K562 (cell line): Measurements from ENCODE around the gene TMEM45A. TPM values are rescaled to one million over a fixed set of nuclear protein-coding genes. Genes with fewer than 3 reads are reported as not detected.

Source experiments
- ATAC-seq: fragments of 200-7000 bp; cut with Tn5 transposase; 3 replicates; pipeline ENCODE4 v1.9.1; 2020; ENCODE audit warnings: moderate library complexity
- BruUV-seq: library from RNA; stranded (reverse); fragments of 400-500 nt; replicated peaks from 2 replicates; lab custom pipeline; 2021; lab: Mats Ljungman, UMichigan
- CTCF ChIA-PET: fragments of 300-600 bp; formaldehyde crosslinking; extraction: SDS; loops from one replicate; lab custom pipeline; 2021; ENCODE audit warnings: low intra/inter-chr PET ratio; lab: Yijun Ruan, JAX
- POLR2A ChIA-PET: fragments of 300-600, 350-650 bp; sonication (Branson Sonifier 250); formaldehyde crosslinking; extraction: SDS; loops from one replicate; lab custom pipeline; 2021; ENCODE audit warnings: antibody characterized with exemption, inconsistent platforms; lab: Yijun Ruan, JAX
- DNase-seq, 4 experiments: peaks; one replicate each; pipeline versions ENCODE4 v3.0.0 to v3.0.0-alpha.2; 2011 to 2018; ENCODE audit warnings: low spot score in 3 of 4, mixed read lengths in 3 of 4; ENCODE audit errors: extremely low read depth in 1 of 4
- FAIRE-seq: peaks from 2 replicates; lab custom pipeline; 2011; peaks lifted over from hg19 to GRCh38; lab: Jason Lieb, UNC
- H2AFZ ChIP-seq: 2 replicates; pipeline ENCODE4 v1.6.0; 2011; ENCODE audit warnings: low read depth, low read length, control low read depth, inconsistent platforms
- H3K27ac ChIP-seq: fragments of 200-600 bp; 3 replicates; pipeline ENCODE4 v1.8.0; 2011; ENCODE audit warnings: low read depth, mild to moderate bottlenecking, control low read depth, inconsistent platforms, low read length, moderate library complexity, mixed read lengths; ENCODE audit errors: extremely low read depth
- H3K27me3 ChIP-seq, 2 experiments: fragments of 300-600 bp in 1 of 2; 2 replicates in 1 of 2; 3 replicates in 1 of 2; pipeline versions ENCODE4 v1.6.0 to v1.8.0; 2011; ENCODE audit warnings: inconsistent platforms in 2 of 2, low read length in 2 of 2, mild to moderate bottlenecking in 1 of 2, mixed read lengths in 1 of 2, moderate library complexity in 1 of 2; ENCODE audit not compliant: control insufficient read depth in 2 of 2, insufficient read depth in 2 of 2
- H3K36me3 ChIP-seq: fragments of 300-600 bp; 3 replicates; pipeline ENCODE4 v1.8.0; 2011; ENCODE audit warnings: mild to moderate bottlenecking, low read length, inconsistent platforms; ENCODE audit not compliant: control insufficient read depth, insufficient read depth
- H3K4me1 ChIP-seq, 2 experiments: fragments of 200-600 bp in 1 of 2; replicated peaks in 1 of 2; 2 replicates in 1 of 2; 3 replicates in 1 of 2; pipeline versions ENCODE4 v1.5.1 to v1.8.0; 2011; ENCODE audit warnings: inconsistent platforms in 2 of 2, low read length in 2 of 2, mild to moderate bottlenecking in 1 of 2, mixed read lengths in 1 of 2, moderate library complexity in 1 of 2; ENCODE audit not compliant: control insufficient read depth in 2 of 2, insufficient read depth in 2 of 2
- H3K4me2 ChIP-seq: 2 replicates; pipeline ENCODE4 v1.6.1; 2011; ENCODE audit warnings: low read length, control low read depth, inconsistent platforms, mixed read lengths; ENCODE audit not compliant: insufficient read depth
- H3K4me3 ChIP-seq: fragments of 200-600 bp; sonication (generic), shearing (Covaris generic); 2 replicates; pipeline ENCODE4 v1.5.1; 2016; ENCODE audit warnings: control low read depth, inconsistent platforms
- H3K79me2 ChIP-seq: fragments of 200-600 bp; 3 replicates; pipeline ENCODE4 v1.8.0; 2011; ENCODE audit warnings: low read length, inconsistent platforms; ENCODE audit not compliant: control insufficient read depth, insufficient read depth
- H3K9ac ChIP-seq, 2 experiments: 2 replicates each; pipeline versions ENCODE4 v1.6.0 to v1.6.1; 2011; ENCODE audit warnings: low read depth in 2 of 2, low read length in 2 of 2, control low read depth in 1 of 2, inconsistent platforms in 1 of 2, mild to moderate bottlenecking in 1 of 2, mixed read lengths in 1 of 2; ENCODE audit not compliant: insufficient read depth in 1 of 2
- H3K9me1 ChIP-seq: one replicate; pipeline ENCODE4 v1.6.0; 2011; ENCODE audit warnings: inconsistent platforms, mild to moderate bottlenecking, low read length, moderate library complexity; ENCODE audit not compliant: control insufficient read depth, insufficient read depth
- H3K9me3 ChIP-seq: replicated peaks from 2 replicates; pipeline ENCODE4 v1.5.1; 2011; ENCODE audit warnings: low read depth, low read length, inconsistent platforms; ENCODE audit not compliant: control insufficient read depth, insufficient read depth
- H4K20me1 ChIP-seq: replicated peaks from 2 replicates; pipeline ENCODE4 v1.6.1; 2011; ENCODE audit warnings: low read length, inconsistent platforms, mixed read lengths; ENCODE audit not compliant: control insufficient read depth, insufficient read depth
- CBX5 ChIP-seq: IDR thresholded peaks from 2 replicates; pipeline ENCODE4 v1.6.1; 2014; ENCODE audit warnings: low read depth, borderline replicate concordance
- ELF2 ChIP-seq: fragments of 250-450 bp; sonication (Bioruptor Pico); IDR thresholded peaks from 2 replicates; pipeline ENCODE4 v1.5.0; 2021; ENCODE audit warnings: mild to moderate bottlenecking
- MAZ ChIP-seq, 2 experiments: fragments of 450-650 bp in 1 of 2; sonication (generic) in 1 of 2; formaldehyde crosslinking; IDR thresholded peaks in 1 of 2; conservative IDR thresholded peaks in 1 of 2; 2 replicates each; pipeline versions ENCODE4 v1.4.0 to v1.5.0; 2020; ENCODE audit warnings: mild to moderate bottlenecking in 1 of 2, missing genetic modification reagents in 1 of 2
- NR2C2 ChIP-seq, 2 experiments: fragments of 200-800 bp in 1 of 2; sonication (Bioruptor generic) in 1 of 2; sonication (generic) in 1 of 2; formaldehyde crosslinking in 1 of 2; IDR thresholded peaks; 2 replicates each; pipeline versions ENCODE4 v1.6.1 to v1.8.0; 2016 to 2022; ENCODE audit warnings: mild to moderate bottlenecking in 1 of 2, missing compliant biosample characterization in 1 of 2, missing genetic modification characterization in 1 of 2, missing genetic modification reagents in 1 of 2
- STAT5A ChIP-seq: IDR thresholded peaks from 2 replicates; pipeline ENCODE4 v1.6.1; 2012; ENCODE audit warnings: low read length, inconsistent platforms, borderline replicate concordance
- WGBS: fragments of 100-300 bp; shearing (Covaris generic); methylation state at CpG from one replicate; pipeline ENCODE4 v1.1.6; 2016; ENCODE audit warnings: low coverage, mixed read lengths; ENCODE audit not compliant: insufficient coverage; ENCODE audit errors: missing lambda C conversion rate; 5-methylcytosine and 5-hydroxymethylcytosine counted together
- in situ Hi-C: fragments of 300-500 bp; cut with MboI; formaldehyde crosslinking; loops from 4 replicates; pipeline ENCODE4 v1.15.0; 2018; ENCODE audit warnings: inconsistent platforms, mixed read lengths
- intact Hi-C: fragments of 100-400 bp; cut with micrococcal nuclease; formaldehyde crosslinking; loops from 2 replicates; pipeline ENCODE4 v1.14.2; 2022
- polyA plus RNA-seq, 8 experiments: library from polyadenylated mRNA; depleted of rRNA in 4 of 8; stranded (reverse) in 5 of 8; unstranded in 3 of 8; fragments of >200 nt; fragmentation: Nextera tagmentation in 2 of 8; fragmentation: Illumina TruSeq in 1 of 8; extraction: Ambion mirVana in 2 of 8; extraction: Trizol in 1 of 8; gene quantifications; 2 replicates each; pipeline versions ENCODE4 v1.2.1 to v1.2.3, GENCODE V29; 2011 to 2014; ENCODE audit warnings: inconsistent platforms in 1 of 8, missing spikeins in 1 of 8
- total RNA-seq, 7 experiments: library from RNA; depleted of rRNA in 6 of 7; stranded (reverse); fragments of >200 nt in 6 of 7; fragmentation: Illumina TruSeq in 2 of 7; extraction: Trizol in 2 of 7; gene quantifications; 2 replicates each; pipeline versions ENCODE4 v1.2.1 to v1.2.3, GENCODE V29; 2011 to 2021; ENCODE audit warnings: low replicate concordance in 1 of 7
- TF ChIP-seq, protein P1 (sequence below): IDR thresholded peaks from 3 replicates; pipeline ENCODE4 v1.6.1; 2011; ENCODE audit warnings: borderline replicate concordance, mild to moderate bottlenecking, moderate library complexity; ENCODE audit not compliant: insufficient read length; ENCODE audit errors: extremely low read depth

The TMEM45A gene
- total and polyA plus RNA-seq, 9 of the 15 experiments (the other 6 are each of a cell fraction or from before 2014, with no cell fraction given): 0.41 to 4.1 (median 0.95) TPM

GRCh38 chr3:100499651-100500050, 7.2 kb downstream of the TMEM45A start:
- H3K9me3 ChIP-seq: no peaks in the 10 kb centered on the region
- BruUV-seq: no TSS peak
- H3K79me2 ChIP-seq: no peaks in the 10 kb centered on the region
- H3K4me2 ChIP-seq: no peak overlapping the region
- no peaks in the 10 kb centered on the region for H4K20me1 ChIP-seq
- H3K27me3 ChIP-seq: no peaks in the 10 kb centered on the region
- TF ChIP-seq, protein P1, sequence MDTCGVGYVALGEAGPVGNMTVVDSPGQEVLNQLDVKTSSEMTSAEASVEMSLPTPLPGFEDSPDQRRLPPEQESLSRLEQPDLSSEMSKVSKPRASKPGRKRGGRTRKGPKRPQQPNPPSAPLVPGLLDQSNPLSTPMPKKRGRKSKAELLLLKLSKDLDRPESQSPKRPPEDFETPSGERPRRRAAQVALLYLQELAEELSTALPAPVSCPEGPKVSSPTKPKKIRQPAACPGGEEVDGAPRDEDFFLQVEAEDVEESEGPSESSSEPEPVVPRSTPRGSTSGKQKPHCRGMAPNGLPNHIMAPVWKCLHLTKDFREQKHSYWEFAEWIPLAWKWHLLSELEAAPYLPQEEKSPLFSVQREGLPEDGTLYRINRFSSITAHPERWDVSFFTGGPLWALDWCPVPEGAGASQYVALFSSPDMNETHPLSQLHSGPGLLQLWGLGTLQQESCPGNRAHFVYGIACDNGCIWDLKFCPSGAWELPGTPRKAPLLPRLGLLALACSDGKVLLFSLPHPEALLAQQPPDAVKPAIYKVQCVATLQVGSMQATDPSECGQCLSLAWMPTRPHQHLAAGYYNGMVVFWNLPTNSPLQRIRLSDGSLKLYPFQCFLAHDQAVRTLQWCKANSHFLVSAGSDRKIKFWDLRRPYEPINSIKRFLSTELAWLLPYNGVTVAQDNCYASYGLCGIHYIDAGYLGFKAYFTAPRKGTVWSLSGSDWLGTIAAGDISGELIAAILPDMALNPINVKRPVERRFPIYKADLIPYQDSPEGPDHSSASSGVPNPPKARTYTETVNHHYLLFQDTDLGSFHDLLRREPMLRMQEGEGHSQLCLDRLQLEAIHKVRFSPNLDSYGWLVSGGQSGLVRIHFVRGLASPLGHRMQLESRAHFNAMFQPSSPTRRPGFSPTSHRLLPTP: no peak
- no peak for TF ChIP-seq MAZ (CRISPR knock-in tag; conservative IDR thresholded peaks at IDR 0.05 in 1 of 2, IDR thresholded peaks at IDR 0.05 in 1 of 2)
- no peak for TF ChIP-seq NR2C2 (CRISPR knock-in tag; IDR thresholded peaks at IDR 0.05)
- no peak for TF ChIP-seq NR2C2 (tag; IDR thresholded peaks at IDR 0.05)
- TF ChIP-seq ELF2 (CRISPR knock-in tag): no peak
- TF ChIP-seq CBX5: no peak
- TF ChIP-seq STAT5A: no peak
- no peaks in the 10 kb centered on the region for H3K4me1 ChIP-seq
- DNase-seq (no peak), FAIRE-seq (no peak), ATAC-seq (no peak)
- ChIA-PET CTCF (no interaction called here), POLR2A (interaction anchor here (0.8 kb wide), 1 partner anchor 14 kb away, joined by 4 read pairs; no protein-coding TSS in a partner anchor)
- no peak overlapping the region for H3K9ac ChIP-seq
- WGBS: 41% methylated on average over 4 of the region's 4 CpGs
- H3K9me1 ChIP-seq: no peaks in the 10 kb centered on the region
- H3K36me3 ChIP-seq: no peaks in the 10 kb centered on the region
- no peak overlapping the region for H3K27ac ChIP-seq
- in situ Hi-C loops (no loop called here), intact Hi-C loops (no loop called here)
- H3K4me3 ChIP-seq: no peak overlapping the region
- no peak overlapping the region for H2AFZ ChIP-seq
